Measurements from ENCODE around the gene FAM53B.

FAM53B gene

DNA sequence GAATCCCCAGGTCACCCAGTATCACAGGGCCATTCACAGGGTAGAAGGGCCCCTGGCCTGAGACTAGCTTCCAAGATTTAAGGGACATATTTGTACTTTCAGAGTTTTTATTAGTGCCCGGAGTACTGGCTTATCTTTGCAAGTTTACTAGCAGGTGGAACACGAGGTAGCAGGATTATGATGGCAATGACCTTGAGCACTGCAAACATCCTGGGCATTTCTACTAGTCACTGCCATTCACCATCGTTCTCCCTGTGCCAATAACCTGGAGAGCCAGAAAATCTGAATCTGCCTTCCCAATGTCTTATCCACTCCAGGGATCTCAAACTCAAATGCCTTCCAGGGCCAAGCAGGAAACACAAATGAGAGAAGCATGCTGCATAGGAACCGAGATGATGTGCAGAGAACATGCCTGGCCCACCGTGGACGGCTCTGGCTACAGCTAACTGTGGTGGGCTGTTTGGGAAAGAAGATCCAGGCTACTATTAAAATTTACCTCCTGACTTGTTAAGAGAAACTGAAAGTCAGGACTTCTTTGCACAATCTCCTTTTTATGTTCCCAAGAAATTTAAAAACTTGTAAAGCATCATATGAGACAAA is 16.7 kb downstream of the FAM53B start:
- DNase-seq = no peak

DNA sequence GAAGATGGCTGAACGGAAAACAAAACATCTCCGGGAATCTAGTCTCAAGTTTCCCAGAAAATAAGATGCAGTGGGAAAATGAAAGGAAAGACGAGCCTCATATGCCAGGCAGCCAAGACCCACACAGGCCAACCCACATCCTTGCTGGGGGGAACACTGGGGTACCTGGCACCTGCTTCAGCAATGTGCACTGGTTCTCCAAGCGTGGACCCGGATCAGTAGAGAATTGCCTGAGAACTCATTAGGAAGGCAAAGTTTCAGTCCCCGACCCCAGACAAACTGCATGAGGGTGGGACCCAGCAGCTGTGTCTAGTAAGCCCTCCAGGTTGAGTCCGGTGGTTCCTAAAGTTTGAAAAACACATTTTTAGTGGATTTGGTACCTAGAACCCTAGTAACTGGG is 18.4 kb downstream of the FAM53B start:
- no peak for DNase-seq

DNA sequence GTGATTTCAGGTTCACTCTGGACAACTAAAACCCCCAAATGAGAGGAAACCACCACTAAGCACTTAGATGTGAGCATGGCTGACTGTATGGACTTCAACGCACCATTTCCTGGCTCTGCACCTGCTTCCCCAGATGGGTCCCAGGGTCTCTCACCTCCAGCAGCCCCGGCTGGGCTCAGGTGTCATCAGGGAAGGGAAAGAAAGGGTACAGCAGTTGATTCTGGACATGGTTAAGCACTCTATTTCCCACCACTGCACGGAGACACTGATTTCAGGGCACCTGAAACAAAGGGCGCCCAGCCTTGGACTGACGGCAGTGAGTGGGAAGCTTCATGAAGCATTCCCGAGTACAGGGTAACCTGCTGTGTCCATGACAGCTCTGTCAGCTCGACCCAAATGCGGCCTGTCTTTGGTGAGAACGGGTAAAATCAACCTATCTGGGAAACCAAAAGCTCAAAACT is 19.0 kb downstream of the FAM53B start:
- DNase-seq = no peak

DNA sequence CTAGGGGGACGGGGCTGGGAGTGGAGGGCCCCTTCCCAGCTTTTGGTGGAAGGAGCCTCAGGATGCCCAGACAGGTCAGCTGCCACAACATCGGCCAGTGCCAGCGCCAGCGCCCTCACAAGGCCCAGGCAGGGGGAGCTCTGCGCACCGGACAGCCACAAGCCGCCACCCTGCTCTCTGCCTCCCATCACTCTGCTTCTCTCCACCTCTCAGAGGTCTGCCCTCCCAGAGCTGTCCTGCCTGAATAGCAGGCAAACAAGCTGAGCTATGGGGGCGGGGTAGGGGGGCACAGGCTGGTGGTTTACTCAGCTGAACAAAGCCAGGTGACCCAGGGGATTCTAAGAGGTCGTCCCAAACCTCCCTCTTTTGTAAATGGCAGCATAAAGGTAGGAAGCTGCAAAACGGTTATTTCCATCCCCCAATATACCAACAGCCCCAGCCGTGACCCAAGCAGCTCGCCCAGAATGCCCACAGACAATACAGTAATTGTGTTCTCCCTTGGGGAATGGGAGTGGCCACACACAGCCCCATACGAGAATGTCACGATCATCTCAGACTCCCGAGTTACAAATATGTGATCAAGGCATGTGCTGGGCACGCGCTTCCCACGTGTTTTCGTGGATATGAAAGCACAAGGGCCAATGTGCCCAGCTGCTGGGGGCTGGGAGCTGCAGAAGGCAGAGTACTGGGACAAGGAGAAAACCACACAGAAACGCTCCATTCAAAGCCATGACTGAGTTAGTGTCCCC is 19.7 kb downstream of the FAM53B start:
- no peak for DNase-seq

DNA sequence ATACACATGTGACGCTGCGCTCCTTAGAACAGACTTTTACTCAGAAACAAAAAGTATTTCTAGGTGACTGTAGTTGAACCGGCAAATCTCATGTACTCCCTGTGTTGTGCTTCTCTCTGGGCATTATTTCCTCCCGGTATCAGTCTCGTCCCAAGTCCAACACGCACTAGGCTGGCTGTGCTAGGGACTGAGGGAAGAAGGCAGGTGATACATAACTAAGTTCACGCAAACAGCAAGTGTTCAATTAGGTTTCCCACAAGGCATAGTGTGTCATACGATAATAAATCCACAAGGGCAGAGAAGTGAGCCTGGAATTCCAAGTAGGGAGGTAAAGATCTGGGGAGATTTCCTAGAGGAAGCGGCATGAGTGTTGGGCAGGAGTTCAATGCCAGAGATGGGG is 20.4 kb downstream of the FAM53B start:
- DNase-seq = no peak

DNA sequence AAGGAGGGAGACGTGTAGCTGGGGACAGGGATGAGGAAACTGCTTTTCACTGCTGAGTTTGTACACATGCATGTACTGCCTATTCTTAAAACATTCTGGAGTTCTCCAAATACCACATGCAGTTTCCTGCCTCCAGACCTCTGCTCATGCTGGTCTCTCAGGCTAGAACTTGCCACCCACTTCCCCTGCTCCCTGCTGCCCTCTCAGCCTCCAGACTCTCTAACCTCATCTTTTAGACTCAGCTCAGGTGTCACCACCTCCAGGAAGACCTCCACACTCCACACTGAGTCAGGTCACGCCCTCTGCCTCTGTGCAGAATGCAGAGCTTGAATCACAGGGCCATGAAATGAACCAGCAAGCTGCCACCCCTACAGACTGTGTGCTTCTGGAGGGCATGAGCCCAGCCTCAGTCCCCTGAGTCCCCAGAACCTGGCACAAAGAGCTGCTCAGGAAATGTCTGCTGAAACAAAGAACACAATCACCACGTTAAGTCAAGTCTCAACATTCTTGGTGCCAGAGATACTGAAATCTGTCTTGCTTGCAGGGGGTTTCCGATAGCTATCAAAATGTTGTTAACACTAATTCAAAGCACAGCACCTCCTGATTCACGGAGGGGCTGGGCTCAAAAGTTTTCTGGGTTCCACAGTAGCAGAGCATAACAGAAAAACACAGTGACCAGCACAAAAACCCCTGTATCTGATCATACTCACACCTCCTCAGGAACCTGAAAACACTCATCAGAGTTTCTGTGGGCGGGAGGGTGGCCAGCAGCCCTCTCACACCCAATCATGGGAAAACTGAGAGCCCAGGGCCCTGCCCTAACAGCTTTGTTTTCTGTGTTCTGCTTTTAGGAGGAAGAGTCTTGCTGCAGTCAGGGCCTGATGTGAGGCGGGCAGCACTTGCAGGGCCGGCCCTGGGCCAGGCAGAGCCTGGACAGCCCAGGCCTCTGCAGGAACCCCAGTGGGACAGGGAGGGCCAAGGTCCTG is 21.1 kb downstream of the FAM53B start:
- no peak for DNase-seq

DNA sequence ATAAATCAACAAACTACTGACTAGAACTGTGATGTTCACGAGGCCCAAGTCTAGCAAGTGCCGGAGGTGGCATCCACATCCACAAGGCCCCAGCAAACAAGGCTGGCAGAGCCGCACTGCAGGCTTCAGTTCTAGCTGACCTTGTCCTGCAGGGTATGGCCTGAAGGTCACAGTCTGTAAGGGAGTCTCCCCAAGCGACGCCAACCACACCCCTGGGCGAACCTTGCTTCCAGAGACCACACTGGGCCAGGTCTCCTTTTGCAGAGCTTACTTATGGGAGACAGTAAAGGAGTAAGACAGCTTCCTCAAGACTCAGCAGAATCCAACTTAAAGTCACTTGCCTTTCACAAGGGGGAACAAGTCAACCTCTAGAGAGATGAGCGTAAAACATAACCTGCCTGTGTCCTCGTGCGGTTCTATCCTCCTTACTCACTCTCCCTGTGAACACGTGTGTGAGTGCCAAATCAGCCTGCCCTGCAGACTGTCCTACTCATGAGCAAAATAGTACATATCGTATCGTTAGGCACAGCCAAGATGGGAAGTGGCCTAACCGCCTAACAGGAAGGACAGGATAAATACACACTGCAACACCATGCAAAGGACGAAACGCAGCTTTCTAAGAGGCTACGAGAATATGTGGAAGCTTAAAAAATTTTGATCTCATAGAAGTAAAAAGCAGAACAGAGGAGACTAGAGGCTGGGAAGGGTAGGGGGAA is 22.7 kb downstream of the FAM53B start:
- DNase-seq = no peak

DNA sequence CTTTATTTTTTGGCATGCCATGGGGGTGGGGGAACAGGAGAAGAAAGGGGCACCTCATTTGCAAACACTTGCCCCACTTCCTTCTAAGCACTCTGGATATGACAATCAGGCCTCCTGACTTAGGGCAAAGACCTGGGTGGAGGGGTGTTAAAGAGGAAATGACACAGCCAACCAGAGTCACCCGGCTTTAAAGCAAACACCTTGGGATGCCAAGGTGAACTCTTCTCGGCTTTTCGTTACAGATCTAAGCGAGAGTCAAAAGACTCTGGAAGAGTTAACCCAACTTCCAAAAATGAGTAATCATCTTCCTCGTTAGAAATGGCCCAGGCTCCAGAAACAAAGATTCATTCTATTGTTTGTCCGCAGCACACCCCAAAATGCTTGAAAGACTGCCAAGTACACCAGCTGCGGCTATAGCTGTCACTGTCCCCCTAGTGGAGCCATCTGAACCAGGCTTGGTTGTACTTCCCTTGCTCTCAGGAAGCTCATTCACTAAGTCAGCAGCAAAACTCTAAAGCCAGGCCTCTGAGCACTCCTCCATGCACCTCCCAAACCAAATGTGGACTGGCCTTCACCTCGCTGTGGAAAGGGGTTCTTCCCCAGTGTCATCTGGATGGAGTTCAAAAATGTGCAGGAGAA is 24.8 kb downstream of the FAM53B start:
- no peak for DNase-seq

DNA sequence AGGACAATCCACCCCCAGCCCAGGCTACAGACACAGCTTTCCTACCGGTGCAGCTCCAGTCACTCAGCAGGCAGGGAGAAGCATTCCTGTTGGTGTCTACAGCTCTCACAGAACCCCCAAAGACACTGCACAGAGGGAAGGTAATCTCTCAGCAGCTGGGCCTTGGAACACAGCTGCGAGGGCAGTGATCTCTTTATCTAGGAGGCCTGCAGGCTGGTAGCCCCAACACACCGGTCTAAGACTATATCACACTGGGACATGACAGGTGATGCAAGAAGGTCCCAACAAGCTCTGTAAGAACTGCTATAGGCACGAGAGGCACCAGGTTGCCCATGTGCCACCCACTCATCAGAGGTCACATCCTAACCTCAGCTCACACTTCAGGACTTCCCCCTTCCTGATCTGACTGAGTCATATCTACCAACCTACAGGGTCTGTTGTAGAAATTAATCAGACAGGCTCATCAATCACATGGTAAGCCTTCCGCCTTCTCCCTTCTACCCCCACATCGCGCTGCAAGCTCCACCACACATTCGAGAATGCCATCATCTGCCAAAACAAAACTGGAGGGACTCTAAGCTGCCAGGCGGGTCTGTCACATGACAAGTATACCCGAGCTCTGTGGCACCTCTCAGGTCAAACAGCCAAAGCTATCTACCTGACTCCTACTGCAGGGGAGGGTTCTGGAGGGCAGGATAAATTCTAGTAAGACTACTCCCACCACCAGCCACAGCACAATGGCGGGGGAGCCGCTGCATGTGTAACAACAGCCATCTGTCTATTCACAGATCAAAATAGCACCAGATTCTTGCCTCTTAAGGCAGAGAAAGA is 26.1 kb downstream of the FAM53B start:
- no peak for DNase-seq

DNA sequence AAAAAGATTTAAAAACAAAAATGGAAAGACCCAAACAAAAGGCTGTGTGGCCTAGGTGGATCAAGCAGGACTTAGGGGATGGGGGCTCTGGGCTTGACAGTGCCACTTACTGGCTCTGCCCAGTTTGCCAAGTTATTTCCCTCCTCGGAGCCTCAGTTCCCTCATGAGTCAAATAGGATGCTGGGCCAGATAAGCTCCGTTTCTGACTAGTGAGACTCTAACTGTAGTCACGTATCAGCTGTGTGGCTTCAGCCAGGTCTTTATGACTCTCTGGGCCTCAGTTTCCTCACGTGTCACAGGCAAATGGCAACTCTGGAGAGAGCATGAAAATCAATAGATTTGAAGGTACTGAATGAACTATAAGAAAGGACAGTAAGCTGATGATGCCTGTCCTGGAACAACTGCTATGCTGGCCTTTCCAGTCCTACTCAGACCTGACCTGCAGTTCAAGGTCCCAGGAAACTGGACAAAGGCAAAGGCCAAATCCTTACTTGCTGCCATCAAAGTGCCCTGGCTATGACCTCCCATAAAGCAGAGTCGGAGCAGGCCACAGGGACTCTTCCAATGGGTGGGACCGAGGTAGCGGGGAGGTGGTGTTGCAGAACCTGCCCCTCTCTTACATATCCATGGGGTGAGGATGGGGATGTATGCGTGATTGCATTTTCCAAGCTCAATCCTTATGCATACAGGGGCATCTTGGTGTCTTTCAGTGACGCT is 27.0 kb downstream of the FAM53B start:
- no peak for DNase-seq

DNA sequence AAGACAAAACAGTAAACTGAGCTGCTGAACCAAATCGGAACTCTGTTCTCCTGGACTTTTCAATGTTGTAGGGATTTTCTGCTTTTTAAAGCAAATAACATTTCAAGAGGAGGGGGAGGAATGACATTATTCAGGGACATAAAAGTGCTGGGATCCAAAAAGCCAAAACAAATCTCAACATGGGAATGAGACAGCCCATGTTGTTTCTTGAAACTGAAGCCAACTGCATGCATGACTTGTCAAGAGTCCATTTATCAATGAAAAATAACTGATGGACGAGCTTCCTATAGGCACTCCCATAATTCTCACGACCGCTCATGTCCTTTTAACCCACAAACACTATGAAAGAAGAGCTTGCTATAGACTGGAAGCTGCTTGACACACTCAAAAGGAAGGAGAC is 27.8 kb downstream of the FAM53B start:
- DNase-seq = no peak

DNA sequence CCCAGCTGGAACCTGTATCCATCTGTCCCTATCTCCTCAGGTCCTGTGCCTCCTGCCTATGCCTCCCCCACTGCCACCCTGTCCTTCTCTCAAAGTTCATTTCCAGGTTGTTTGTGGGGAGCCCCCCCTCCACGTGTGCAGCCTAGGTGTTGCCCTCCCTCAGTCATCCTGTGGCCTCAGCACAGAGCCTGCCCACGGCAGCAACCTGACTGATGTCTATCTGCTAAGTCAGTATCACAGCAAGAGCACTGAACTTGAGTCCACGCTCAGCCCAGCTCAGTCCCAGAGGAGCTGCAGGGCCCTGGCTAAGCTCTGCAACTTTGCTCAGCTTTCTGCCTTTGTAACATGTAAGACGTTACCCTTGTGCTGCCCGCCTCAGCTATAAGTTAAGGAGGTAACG is 28.7 kb downstream of the FAM53B start:
- no peak for DNase-seq

DNA sequence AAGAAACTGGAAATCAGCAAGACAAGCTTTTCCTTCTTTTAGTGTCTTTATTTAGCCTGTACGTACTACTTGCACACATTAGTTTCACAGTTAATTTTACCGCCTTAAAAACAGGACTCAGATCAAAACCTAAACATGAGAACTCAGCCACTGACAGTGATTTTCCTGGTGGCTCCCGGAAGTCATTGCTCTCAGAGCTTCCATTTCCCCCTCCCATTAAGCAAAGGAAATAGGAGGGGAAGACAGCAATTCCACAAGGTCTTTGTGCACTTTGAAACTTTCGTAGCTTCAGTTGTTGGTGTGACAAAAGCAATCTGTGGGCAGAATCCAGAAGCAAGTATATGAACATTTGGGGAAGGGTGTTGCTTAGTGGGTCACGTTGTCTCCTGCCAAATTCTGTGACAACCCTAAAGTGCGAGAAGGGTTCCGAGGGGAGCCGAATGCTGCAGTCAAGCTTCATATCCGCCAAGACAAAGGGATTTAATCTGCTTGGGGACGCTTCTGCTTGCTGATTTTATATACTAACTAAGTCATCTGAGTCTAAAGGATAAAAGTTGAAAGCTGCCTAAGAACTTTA is 30.4 kb downstream of the FAM53B start:
- no peak for DNase-seq

DNA sequence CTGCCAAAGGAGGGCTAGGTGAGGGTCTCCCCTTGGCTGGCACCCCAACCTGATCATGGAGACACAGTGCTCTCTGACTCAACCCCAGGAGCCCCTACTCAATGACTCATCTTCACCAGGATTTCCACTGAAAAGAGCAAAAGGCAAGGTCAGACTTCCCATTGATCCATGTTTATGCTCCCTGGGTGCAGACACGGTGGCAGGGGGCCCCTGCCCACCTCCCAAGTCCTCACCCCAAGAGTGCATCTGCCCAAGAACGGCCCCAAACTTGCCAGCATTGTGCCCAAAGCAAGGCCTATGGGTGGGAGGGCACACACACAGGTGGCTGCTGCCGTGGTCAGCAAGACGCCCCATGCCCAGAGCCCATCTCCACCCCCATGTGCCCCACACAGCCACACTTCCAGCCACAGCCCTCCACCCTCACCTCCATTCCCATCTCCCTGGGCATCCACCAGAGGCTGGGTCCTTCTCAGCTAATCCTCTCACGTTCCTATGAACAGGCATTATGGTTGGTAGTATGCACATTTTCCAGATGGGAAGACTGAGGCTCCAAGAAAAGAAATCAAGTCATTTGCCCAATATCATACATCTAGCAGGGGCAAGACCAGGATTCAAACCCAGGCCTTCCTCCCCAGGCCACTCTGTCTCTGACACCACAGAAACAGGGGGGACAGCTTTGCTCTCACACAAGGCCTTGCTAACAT is 31.3 kb downstream of the FAM53B start:
- no peak for DNase-seq

DNA sequence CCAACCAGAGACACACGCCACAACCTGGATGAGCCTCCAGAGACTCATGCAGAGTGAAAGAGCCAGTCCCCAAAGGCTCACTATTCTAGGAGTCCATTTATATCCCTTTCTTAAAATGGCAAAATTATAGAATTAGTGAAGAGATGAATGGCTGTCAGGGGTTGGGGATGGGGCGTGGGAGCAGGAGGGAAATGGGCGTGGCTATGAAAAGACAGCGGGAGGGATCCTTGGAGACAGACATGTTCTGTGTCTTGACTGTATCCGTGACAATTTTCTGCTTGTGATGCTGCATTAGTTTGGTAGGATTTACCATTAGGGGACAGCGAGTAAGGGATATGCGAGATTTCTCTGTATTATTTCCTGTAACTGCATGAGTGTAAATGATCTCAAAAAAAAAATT is 33.0 kb downstream of the FAM53B start:
- DNase-seq = no peak

DNA sequence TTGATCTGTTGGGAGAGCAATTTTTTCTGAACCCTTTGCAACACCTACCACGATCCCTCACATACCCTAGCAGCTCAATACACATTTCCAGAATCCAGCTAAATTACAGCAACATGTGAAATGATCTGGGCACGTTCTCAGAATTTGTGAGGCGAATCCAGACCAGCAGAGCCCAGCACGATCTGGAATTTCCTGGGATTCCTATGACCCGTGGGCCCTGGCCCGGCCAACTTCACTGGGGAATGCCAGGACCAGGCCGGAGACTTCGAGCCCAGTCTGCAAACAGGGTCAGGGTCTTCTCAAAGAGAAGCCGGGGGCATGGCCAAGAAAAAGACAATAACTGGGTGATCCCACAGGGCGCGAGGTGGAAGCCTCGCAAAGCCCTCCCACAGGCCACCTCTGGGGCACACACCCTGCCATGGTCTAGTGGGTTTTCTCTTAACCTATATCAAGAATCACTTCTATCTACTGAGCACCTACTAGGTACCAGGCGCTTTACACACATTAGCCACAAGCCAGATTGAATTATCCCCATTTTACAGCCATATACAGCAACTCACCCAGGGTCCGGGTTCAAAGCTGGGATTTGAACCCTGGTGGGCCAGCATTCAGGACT is 33.8 kb downstream of the FAM53B start:
- no peak for DNase-seq

DNA sequence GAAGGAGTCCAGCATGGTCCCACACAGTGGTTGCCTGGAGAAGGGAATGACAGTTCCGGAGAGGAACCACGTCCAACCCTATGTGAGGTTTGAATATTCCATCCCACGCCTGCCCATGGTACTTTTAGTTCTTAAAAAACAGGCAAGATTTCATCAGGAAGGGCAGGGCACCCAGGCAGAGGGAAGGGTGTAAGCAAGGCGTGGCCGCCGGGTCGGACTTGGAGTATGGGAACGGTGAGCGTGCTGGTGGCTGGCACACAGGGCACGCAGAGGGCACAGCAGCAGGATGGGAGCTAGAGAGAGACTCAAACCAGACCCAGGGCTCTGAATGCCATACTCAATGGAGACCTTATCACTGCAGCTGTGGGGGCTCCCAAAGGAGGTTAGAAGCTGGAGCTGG is 34.3 kb downstream of the FAM53B start:
- DNase-seq = no peak

DNA sequence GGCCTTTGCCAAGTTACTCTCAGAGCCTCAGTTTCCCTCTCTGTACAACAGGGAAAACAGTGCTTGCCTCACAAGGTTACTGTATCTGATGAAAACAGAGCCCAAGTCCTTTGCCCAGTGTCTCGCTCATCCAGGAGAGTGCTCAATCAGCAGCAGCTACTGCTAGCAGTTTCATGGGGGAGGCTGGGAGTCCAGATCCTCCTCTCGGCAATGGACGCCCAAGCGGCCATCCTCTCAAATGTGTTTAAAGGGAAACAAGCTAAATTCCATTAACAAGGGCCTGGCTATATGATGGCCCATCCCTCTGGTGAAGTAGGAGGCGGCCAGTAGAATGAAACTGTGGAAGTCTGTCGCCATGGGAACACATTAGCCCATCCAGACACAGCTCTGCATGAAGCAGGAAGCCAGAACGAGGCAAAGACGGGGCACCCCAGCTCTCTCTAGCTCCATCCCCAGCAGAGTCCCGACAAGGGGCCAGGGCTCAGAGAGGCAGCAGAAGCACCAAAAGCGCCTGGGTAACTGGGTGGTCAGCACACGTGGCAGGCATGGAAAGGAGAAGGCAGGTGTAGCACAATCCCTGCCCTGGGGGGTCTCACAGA is 35.2 kb downstream of the FAM53B start:
- DNase-seq = no peak

DNA sequence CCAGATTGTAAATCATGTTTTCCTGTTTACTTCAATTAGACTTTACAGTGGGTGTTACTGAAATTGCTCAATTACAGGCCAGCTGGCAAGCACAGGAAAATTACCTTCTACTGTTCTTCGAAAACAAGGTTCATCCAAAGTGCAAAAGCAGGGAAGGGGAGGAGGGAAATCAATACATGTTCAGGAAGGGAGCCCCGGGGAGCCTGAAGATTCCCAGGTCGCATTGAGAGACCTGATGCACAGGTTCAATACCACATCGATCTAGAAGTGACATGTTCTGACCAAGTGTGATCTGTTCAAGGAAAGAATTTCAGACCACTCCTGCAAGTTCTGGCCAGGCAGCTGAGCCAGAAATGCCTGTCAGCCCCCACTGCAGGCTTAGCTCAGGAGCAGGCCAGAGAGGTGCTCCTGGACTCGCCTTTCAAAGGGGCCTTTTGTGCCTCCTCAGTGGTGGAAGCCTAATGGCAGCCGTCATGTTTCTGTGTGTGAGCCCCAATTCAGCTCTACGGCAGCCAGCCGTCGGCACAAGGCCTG is 35.9 kb downstream of the FAM53B start:
- no peak for DNase-seq
